Esophagus squamous epithelium (tissue), 5 donors: ENCODE measurements around the gene ANGPTL4. TPM values are rescaled to one million over a fixed set of nuclear protein-coding genes. Genes with fewer than 3 reads are reported as not detected.
"Not testable (repeated sequence)": the region's sequence is repeated elsewhere in the genome, so short reads cannot be mapped to it uniquely, and the experiment has no call there.

ENCODE experiments used
- DNase-seq: peaks from one replicate; lab custom pipeline; 2025; lab: John Stamatoyannopoulos, UW
- H3K27ac ChIP-seq, 4 donors: fragments of 200-600 bp; sonication (generic); one replicate each; pipeline ENCODE4 v1.5.1; 2016 to 2019; ENCODE audit warnings: mild to moderate bottlenecking in 1 of 4
- H3K27me3 ChIP-seq, 4 donors: fragments of 200-600 bp; sonication (generic); 1 replicate in 3 of 4; 2 replicates in 1 of 4; pipeline versions ENCODE4 v1.5.1 to v1.6.0; 2017 to 2021; ENCODE audit warnings: antibody characterized with exemption in 1 of 4
- H3K36me3 ChIP-seq, 3 donors: fragments of 200-600 bp; sonication (generic); one replicate each; pipeline ENCODE4 v1.5.1; 2016 to 2019
- H3K4me1 ChIP-seq, 3 donors: fragments of 200-600 bp; sonication (generic); one replicate each; pipeline ENCODE4 v1.5.1; 2017 to 2019
- H3K4me3 ChIP-seq, 4 donors: fragments of 200-600 bp; sonication (generic); 1 replicate in 3 of 4; 2 replicates in 1 of 4; pipeline ENCODE4 v1.5.1; 2016 to 2019; ENCODE audit warnings: mild to moderate bottlenecking in 2 of 4, moderate library complexity in 1 of 4
- H3K9me3 ChIP-seq, 3 donors: fragments of 200-600 bp; sonication (generic); one replicate each; pipeline ENCODE4 v1.5.1; 2016 to 2019
- CTCF ChIP-seq, 6 experiments: fragments of 450-650 bp in 4 of 6; fragments of 200-600 bp in 2 of 6; sonication (generic) in 2 of 6; IDR thresholded peaks; one replicate each; pipeline ENCODE4 v1.5.1; 2016 to 2019; ENCODE audit warnings: antibody characterized with exemption in 6 of 6, mild to moderate bottlenecking in 4 of 6, moderate library complexity in 4 of 6
- POLR2A ChIP-seq, 4 donors: fragments of 450-650 bp; IDR thresholded peaks; one replicate each; pipeline ENCODE4 v1.6.1; 2017; ENCODE audit warnings: antibody characterized with exemption in 4 of 4, mild to moderate bottlenecking in 4 of 4, moderate library complexity in 3 of 4
- WGBS, 2 donors: methylation state at CpG; one replicate each; pipeline ENCODE4 v1.1.5; 2018; 5-methylcytosine and 5-hydroxymethylcytosine counted together
- intact Hi-C: fragments of 100-400 bp; cut with DNase I; formaldehyde crosslinking; loops from one replicate; pipeline ENCODE4 v1.15.0; 2022
- total RNA-seq, 4 donors: library from RNA; depleted of rRNA; stranded (reverse); fragments of >200 nt; gene quantifications; one replicate each; pipeline ENCODE4 v1.1.0, GENCODE V29; 2016
- donor health status: DM: yes; HTN: yes; CAD: no.

Gene ANGPTL4
- total RNA-seq, 4 donors from 2014 or later: 17.0 to 37.1 (median 19.2) TPM

DNA sequence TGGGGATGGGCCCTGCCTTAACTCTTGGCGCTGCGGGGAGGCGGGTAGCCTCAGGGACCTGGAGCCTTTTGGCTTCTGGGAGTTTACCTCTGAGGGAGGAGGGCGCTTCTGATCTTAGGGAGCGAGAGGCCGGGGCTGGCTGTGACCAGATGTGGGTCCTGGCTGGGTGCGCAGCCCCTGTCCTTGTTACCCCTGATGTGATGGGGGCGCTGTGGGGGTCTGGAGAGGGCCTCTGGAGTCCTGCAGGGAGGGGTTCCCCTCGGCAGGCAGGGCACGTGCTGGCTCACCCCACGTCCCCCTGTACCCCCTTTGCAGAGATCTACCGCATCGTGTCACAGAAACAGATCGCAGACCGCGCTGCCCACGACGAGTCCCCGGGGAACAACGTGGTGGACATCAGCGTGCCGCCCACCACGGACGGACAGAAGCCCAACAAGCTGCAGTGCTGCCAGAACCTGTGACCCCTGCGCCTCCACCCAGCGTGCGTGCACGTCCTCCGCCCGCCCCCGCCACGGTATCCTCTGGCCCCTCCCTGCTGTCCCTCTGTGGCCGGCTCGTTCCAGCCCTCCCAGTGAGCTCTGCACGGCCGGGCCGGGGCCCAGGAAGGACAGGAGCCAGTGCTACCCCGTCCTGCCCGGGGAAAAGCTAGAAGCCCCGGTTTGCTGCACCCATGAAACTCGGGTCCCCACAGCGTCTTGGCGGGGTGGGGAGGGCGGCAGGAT lies 39.3 kb downstream of the ANGPTL4 start:
- WGBS, 2 donors: 89% methylated on average over 7 of the region's 44 CpGs; no CpG with 5 or more reads in 1 of the 2 donors
- H3K27ac ChIP-seq: peak overlapping the region in 1 of 4 donors; percentile 42
- intact Hi-C loops: no loop called here
- H3K4me1 ChIP-seq: peaks cover 0 to 34% (median 4%) of the 10 kb centered on the region in 3 donors
- DNase-seq: no peak
- TF ChIP-seq CTCF (IDR thresholded peaks at IDR 0.05) (no peak), POLR2A (IDR thresholded peaks at IDR 0.05) (no peak)
- H3K4me3 ChIP-seq: peak overlapping the region in 1 of 4 donors; percentile 5
- no peaks in the 10 kb centered on the region for H3K27me3 ChIP-seq
- peaks cover 20 to 76% (median 48%) of the 10 kb centered on the region in 3 donors for H3K36me3 ChIP-seq
- H3K9me3 ChIP-seq: no peaks in the 10 kb centered on the region

GRCh38 chr19:8403820-8404109 lies 39.8 kb downstream of the ANGPTL4 start:
- peak overlapping the region in 1 of 4 donors; percentile 5 for H3K4me3 ChIP-seq

DNA sequence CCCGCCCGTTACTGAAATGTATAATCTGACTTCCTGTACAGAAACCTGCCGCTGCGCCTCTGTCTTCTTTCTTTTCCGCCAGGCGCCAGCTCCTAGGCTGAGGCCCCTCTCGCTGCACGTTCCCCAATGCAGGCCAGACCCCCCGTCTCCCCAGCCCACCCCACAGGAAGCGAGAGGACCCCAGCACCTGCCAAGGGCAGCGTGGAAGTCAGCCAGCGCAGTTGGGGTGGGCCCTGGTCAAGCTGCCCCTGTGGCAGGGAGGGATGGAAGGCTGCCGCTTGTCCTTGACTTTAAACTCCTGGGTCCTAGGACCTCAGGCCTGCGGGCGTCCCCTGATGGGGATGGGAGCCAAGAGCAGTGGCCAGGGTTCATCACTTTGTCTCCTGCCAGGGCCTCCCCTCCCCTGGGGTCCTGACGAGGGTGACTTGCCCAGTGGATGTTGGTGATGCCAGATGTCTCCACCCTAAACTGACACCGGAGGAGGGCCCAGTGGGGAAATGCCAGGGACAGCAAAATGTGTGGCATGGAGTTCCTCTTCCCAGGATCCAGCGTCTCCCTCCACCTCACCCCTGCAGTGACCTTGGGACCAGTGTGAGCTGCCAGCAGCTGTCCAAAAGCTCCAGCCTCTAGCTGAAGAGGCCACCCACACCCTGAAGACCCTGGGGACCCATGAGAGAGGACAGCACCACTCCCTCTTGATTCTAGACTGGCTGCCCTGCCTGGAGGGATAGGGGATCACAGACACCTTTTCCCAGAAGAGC lies 40.6 kb downstream of the ANGPTL4 start:
- Histone ChIP-seq H3K9me3 (no peaks in the 10 kb centered on the region), H3K36me3 (peaks cover 20 to 63% (median 43%) of the 10 kb centered on the region in 3 donors), H3K27me3 (no peaks in the 10 kb centered on the region), H3K4me3 (no peak overlapping the region), H3K27ac (no peak overlapping the region), H3K4me1 (peaks cover 0 to 25% (median 4%) of the 10 kb centered on the region in 3 donors)
- no peak for DNase-seq
- 79 to 95% methylated on average over 8 to 11 of the region's 18 CpGs for WGBS, 2 donors
- intact Hi-C loops: no loop called here
- no peak for TF ChIP-seq CTCF (IDR thresholded peaks at IDR 0.05)
- TF ChIP-seq POLR2A (IDR thresholded peaks at IDR 0.05): no peak

More at GRCh38 chr19:8403820-8404109, 39.8 kb downstream of the ANGPTL4 start:
- peak overlapping the region in 1 of 4 donors; percentile 42 for H3K27ac ChIP-seq
- no peak for DNase-seq
- intact Hi-C loops: no loop called here
- H3K36me3 ChIP-seq: peaks cover 20 to 71% (median 48%) of the 10 kb centered on the region in 3 donors
- no peaks in the 10 kb centered on the region for H3K9me3 ChIP-seq
- WGBS, 2 donors: 71 to 72% methylated on average over 10 to 14 of the region's 24 CpGs
- no peak for TF ChIP-seq CTCF (IDR thresholded peaks at IDR 0.05)
- no peak for TF ChIP-seq POLR2A (IDR thresholded peaks at IDR 0.05)
- H3K27me3 ChIP-seq: no peaks in the 10 kb centered on the region
- H3K4me1 ChIP-seq: peaks cover 0 to 29% (median 4%) of the 10 kb centered on the region in 3 donors

- H3K27me3 ChIP-seq, DNase-seq, intact Hi-C loops, H3K27ac ChIP-seq, H3K36me3 ChIP-seq, H3K9me3 ChIP-seq, H3K4me3 ChIP-seq: not testable (repeated sequence)
- TF ChIP-seq CTCF (IDR thresholded peaks at IDR 0.05): peak in 1 of 6 experiments; percentile 10
- 49 to 66% methylated on average over 11 to 13 of the region's 13 CpGs for WGBS, 2 donors
- peaks cover 0 to 38% (median 19%) of the 10 kb centered on the region in 3 donors for H3K4me1 ChIP-seq
Measured at GRCh38 chr19:8410718-8411117, 46.8 kb downstream of the ANGPTL4 start.
